MM.1S (cell line): Measurements from ENCODE around the gene CCDC27.

Experiments used
- DNase-seq: peaks from one replicate; pipeline ENCODE4 v3.0.0-alpha.2; 2015
- H2AFZ ChIP-seq: fragments of 300-600 bp; sonication (generic); 2 replicates; pipeline ENCODE4 v1.6.0; 2016; ENCODE audit warnings: antibody characterized with exemption, low read length
- H3F3A ChIP-seq: fragments of 300-600 bp; sonication (generic); 2 replicates; pipeline ENCODE4 v1.6.1; 2016; ENCODE audit warnings: mild to moderate bottlenecking, antibody characterized with exemption, low read length, moderate library complexity, mixed read lengths; ENCODE audit not compliant: insufficient read depth
- H3K27ac ChIP-seq: fragments of 300-600 bp; sonication (generic); 2 replicates; pipeline ENCODE4 v1.5.1; 2016; ENCODE audit warnings: mild to moderate bottlenecking, low read length
- H3K27me3 ChIP-seq: fragments of 300-600 bp; sonication (generic); replicated peaks from 2 replicates; pipeline ENCODE4 v1.6.0; 2016; ENCODE audit warnings: low read length; ENCODE audit not compliant: insufficient read depth
- H3K36me3 ChIP-seq: fragments of 300-600 bp; sonication (generic); replicated peaks from 2 replicates; pipeline ENCODE4 v1.6.1; 2016; ENCODE audit warnings: mild to moderate bottlenecking, low read length, mixed read lengths; ENCODE audit not compliant: insufficient read depth
- H3K4me1 ChIP-seq: fragments of 300-600 bp; sonication (generic); 2 replicates; pipeline ENCODE4 v1.6.1; 2016; ENCODE audit warnings: low read length, mixed read lengths
- H3K4me2 ChIP-seq: fragments of 300-600 bp; sonication (generic); 2 replicates; pipeline ENCODE4 v1.6.0; 2016; ENCODE audit warnings: low read depth, low read length
- H3K4me3 ChIP-seq: fragments of 300-600 bp; sonication (generic); 2 replicates; pipeline ENCODE4 v1.5.1; 2016; ENCODE audit warnings: low read length, mixed read lengths
- H3K79me2 ChIP-seq: fragments of 300-600 bp; sonication (generic); 2 replicates; pipeline ENCODE4 v1.6.1; 2016; ENCODE audit warnings: mixed run types, low read length, mixed read lengths
- H3K9ac ChIP-seq: fragments of 300-600 bp; sonication (generic); 2 replicates; pipeline ENCODE4 v1.6.1; 2016; ENCODE audit warnings: low read length, mixed read lengths
- H3K9me2 ChIP-seq: fragments of 300-600 bp; sonication (generic); replicated peaks from 2 replicates; pipeline ENCODE4 v1.6.1; 2016; ENCODE audit warnings: mild to moderate bottlenecking, low read length, mixed read lengths; ENCODE audit not compliant: insufficient read depth
- H3K9me3 ChIP-seq: fragments of 300-600 bp; sonication (generic); replicated peaks from 2 replicates; pipeline ENCODE4 v1.6.1; 2016; ENCODE audit warnings: mild to moderate bottlenecking, low read length, mixed read lengths; ENCODE audit not compliant: insufficient read depth
- H4K20me1 ChIP-seq: fragments of 300-600 bp; sonication (generic); 2 replicates; pipeline ENCODE4 v1.6.1; 2016; ENCODE audit warnings: mild to moderate bottlenecking, low read length, moderate library complexity, mixed read lengths; ENCODE audit not compliant: insufficient read depth
- CTCF ChIP-seq: fragments of 300-600 bp; sonication (generic); IDR thresholded peaks from 2 replicates; pipeline ENCODE4 v1.5.1; 2016; ENCODE audit warnings: antibody characterized with exemption, low read length, mixed read lengths
- EZH2 ChIP-seq: fragments of 300-600 bp; sonication (generic); optimal IDR thresholded peaks from 2 replicates; pipeline ENCODE3; 2017; ENCODE audit warnings: low read depth, mild to moderate bottlenecking, antibody characterized with exemption, low read length, mixed read lengths
- EZH2phosphoT487 ChIP-seq: fragments of 300-600 bp; sonication (generic); IDR thresholded peaks from 2 replicates; pipeline ENCODE4 v1.6.1; 2018; ENCODE audit warnings: antibody characterized with exemption, low read length

The CCDC27 gene

GRCh38 chr1:3729594-3730542, 22.4 kb upstream of the CCDC27 start:
- TF ChIP-seq EZH2, result no peak
- no peak for TF ChIP-seq CTCF
- no peak for TF ChIP-seq EZH2phosphoT487
- no peaks in the 10 kb centered on the region for H3K27me3 ChIP-seq
- H3K4me3 ChIP-seq, result no peak overlapping the region
- H3K4me1 ChIP-seq, result no peaks in the 10 kb centered on the region
- DNase-seq, result no peak
- no peaks in the 10 kb centered on the region for H3K9me2 ChIP-seq
- no peak overlapping the region for H3K27ac ChIP-seq
- H3K4me2 ChIP-seq, result no peak overlapping the region
- no peaks in the 10 kb centered on the region for H3F3A ChIP-seq
- H3K9me3 ChIP-seq, result no peaks in the 10 kb centered on the region
- no peaks in the 10 kb centered on the region for H4K20me1 ChIP-seq
- H3K79me2 ChIP-seq, result no peaks in the 10 kb centered on the region
- no peak overlapping the region for H2AFZ ChIP-seq
- no peak overlapping the region for H3K9ac ChIP-seq
- H3K36me3 ChIP-seq, result no peaks in the 10 kb centered on the region

GRCh38 chr1:3730543-3731247, 21.6 kb upstream of the CCDC27 start:
- TF ChIP-seq CTCF, result no peak
- TF ChIP-seq EZH2, result no peak
- TF ChIP-seq EZH2phosphoT487, result no peak
- Histone ChIP-seq H3K9ac (no peak overlapping the region), H3K27me3 (no peaks in the 10 kb centered on the region), H4K20me1 (no peaks in the 10 kb centered on the region), H3K4me1 (no peaks in the 10 kb centered on the region), H3K36me3 (no peaks in the 10 kb centered on the region), H3K79me2 (no peaks in the 10 kb centered on the region), H3K9me2 (no peaks in the 10 kb centered on the region), H3K4me3 (no peak overlapping the region), H3F3A (no peaks in the 10 kb centered on the region), H3K4me2 (no peak overlapping the region), H3K9me3 (no peaks in the 10 kb centered on the region), H2AFZ (no peak overlapping the region), H3K27ac (no peak overlapping the region)
- no peak for DNase-seq

- Histone ChIP-seq H3K9me2 (no peaks in the 10 kb centered on the region), H3K27ac (no peak overlapping the region), H3K79me2 (no peaks in the 10 kb centered on the region), H3K27me3 (no peaks in the 10 kb centered on the region), H3F3A (no peaks in the 10 kb centered on the region), H2AFZ (no peak overlapping the region), H3K9ac (no peak overlapping the region), H3K9me3 (no peaks in the 10 kb centered on the region), H3K4me1 (no peaks in the 10 kb centered on the region), H3K4me3 (no peak overlapping the region), H3K4me2 (no peak overlapping the region), H3K36me3 (no peaks in the 10 kb centered on the region), H4K20me1 (no peaks in the 10 kb centered on the region)
- TF ChIP-seq CTCF, result no peak
- DNase-seq, result no peak
Measured at GRCh38 chr1:3731583-3732433, 20.4 kb upstream of the CCDC27 start.
